Thyroid gland (tissue), 4 donors: ENCODE data around the gene C1orf94.

ENCODE experiments used
- CTCF ChIP-seq, 6 experiments: fragments of 200-600 bp in 3 of 6; fragments of 450-650 bp in 3 of 6; sonication (generic) in 3 of 6; IDR thresholded peaks; one replicate each; pipeline ENCODE4 v1.5.1; 2016 to 2019; ENCODE audit warnings: antibody characterized with exemption in 6 of 6, mild to moderate bottlenecking in 2 of 6, inconsistent platforms in 1 of 6, moderate library complexity in 1 of 6
- POLR2A ChIP-seq, 2 donors: fragments of 450-650 bp; IDR thresholded peaks; one replicate each; pipeline ENCODE4 v1.6.1; 2017; ENCODE audit warnings: antibody characterized with exemption in 2 of 2, mild to moderate bottlenecking in 2 of 2, moderate library complexity in 1 of 2

GRCh38 chr1:34147301-34147700, 29.4 kb upstream of the C1orf94 start:
- TF ChIP-seq CTCF (IDR thresholded peaks at IDR 0.05) (no peak), POLR2A (IDR thresholded peaks at IDR 0.05) (no peak)
